K562 (cell line): Measurements from ENCODE around the gene MAD1L1. TPM values are rescaled to one million over a fixed set of nuclear protein-coding genes. Genes with fewer than 3 reads are reported as not detected.

Experiments
- ATAC-seq: fragments of 200-7000 bp; cut with Tn5 transposase; 3 replicates; pipeline ENCODE4 v1.9.1; 2020; ENCODE audit warnings: moderate library complexity
- BruUV-seq: library from RNA; stranded (reverse); fragments of 400-500 nt; replicated peaks from 2 replicates; lab custom pipeline; 2021; lab: Mats Ljungman, UMichigan
- CTCF ChIA-PET: fragments of 300-600 bp; formaldehyde crosslinking; extraction: SDS; loops from one replicate; lab custom pipeline; 2021; ENCODE audit warnings: low intra/inter-chr PET ratio; lab: Yijun Ruan, JAX
- POLR2A ChIA-PET: fragments of 300-600, 350-650 bp; sonication (Branson Sonifier 250); formaldehyde crosslinking; extraction: SDS; loops from one replicate; lab custom pipeline; 2021; ENCODE audit warnings: antibody characterized with exemption, inconsistent platforms; lab: Yijun Ruan, JAX
- DNase-seq, 4 experiments: peaks; one replicate each; pipeline versions ENCODE4 v3.0.0 to v3.0.0-alpha.2; 2011 to 2018; ENCODE audit warnings: low spot score in 3 of 4, mixed read lengths in 3 of 4; ENCODE audit errors: extremely low read depth in 1 of 4
- FAIRE-seq: peaks from 2 replicates; lab custom pipeline; 2011; peaks lifted over from hg19 to GRCh38; lab: Jason Lieb, UNC
- H2AFZ ChIP-seq: 2 replicates; pipeline ENCODE4 v1.6.0; 2011; ENCODE audit warnings: low read depth, low read length, control low read depth, inconsistent platforms
- H3K27ac ChIP-seq: fragments of 200-600 bp; 3 replicates; pipeline ENCODE4 v1.8.0; 2011; ENCODE audit warnings: low read depth, mild to moderate bottlenecking, control low read depth, inconsistent platforms, low read length, moderate library complexity, mixed read lengths; ENCODE audit errors: extremely low read depth
- H3K27me3 ChIP-seq, 2 experiments: fragments of 300-600 bp in 1 of 2; 2 replicates in 1 of 2; 3 replicates in 1 of 2; pipeline versions ENCODE4 v1.6.0 to v1.8.0; 2011; ENCODE audit warnings: inconsistent platforms in 2 of 2, low read length in 2 of 2, mild to moderate bottlenecking in 1 of 2, mixed read lengths in 1 of 2, moderate library complexity in 1 of 2; ENCODE audit not compliant: control insufficient read depth in 2 of 2, insufficient read depth in 2 of 2
- H3K36me3 ChIP-seq: fragments of 300-600 bp; 3 replicates; pipeline ENCODE4 v1.8.0; 2011; ENCODE audit warnings: mild to moderate bottlenecking, low read length, inconsistent platforms; ENCODE audit not compliant: control insufficient read depth, insufficient read depth
- H3K4me1 ChIP-seq, 2 experiments: fragments of 200-600 bp in 1 of 2; replicated peaks in 1 of 2; 2 replicates in 1 of 2; 3 replicates in 1 of 2; pipeline versions ENCODE4 v1.5.1 to v1.8.0; 2011; ENCODE audit warnings: inconsistent platforms in 2 of 2, low read length in 2 of 2, mild to moderate bottlenecking in 1 of 2, mixed read lengths in 1 of 2, moderate library complexity in 1 of 2; ENCODE audit not compliant: control insufficient read depth in 2 of 2, insufficient read depth in 2 of 2
- H3K4me2 ChIP-seq: 2 replicates; pipeline ENCODE4 v1.6.1; 2011; ENCODE audit warnings: low read length, control low read depth, inconsistent platforms, mixed read lengths; ENCODE audit not compliant: insufficient read depth
- H3K4me3 ChIP-seq: fragments of 200-600 bp; sonication (generic), shearing (Covaris generic); 2 replicates; pipeline ENCODE4 v1.5.1; 2016; ENCODE audit warnings: control low read depth, inconsistent platforms
- H3K79me2 ChIP-seq: fragments of 200-600 bp; 3 replicates; pipeline ENCODE4 v1.8.0; 2011; ENCODE audit warnings: low read length, inconsistent platforms; ENCODE audit not compliant: control insufficient read depth, insufficient read depth
- H3K9ac ChIP-seq, 2 experiments: 2 replicates each; pipeline versions ENCODE4 v1.6.0 to v1.6.1; 2011; ENCODE audit warnings: low read depth in 2 of 2, low read length in 2 of 2, control low read depth in 1 of 2, inconsistent platforms in 1 of 2, mild to moderate bottlenecking in 1 of 2, mixed read lengths in 1 of 2; ENCODE audit not compliant: insufficient read depth in 1 of 2
- H3K9me1 ChIP-seq: one replicate; pipeline ENCODE4 v1.6.0; 2011; ENCODE audit warnings: inconsistent platforms, mild to moderate bottlenecking, low read length, moderate library complexity; ENCODE audit not compliant: control insufficient read depth, insufficient read depth
- H3K9me3 ChIP-seq: replicated peaks from 2 replicates; pipeline ENCODE4 v1.5.1; 2011; ENCODE audit warnings: low read depth, low read length, inconsistent platforms; ENCODE audit not compliant: control insufficient read depth, insufficient read depth
- H4K20me1 ChIP-seq: replicated peaks from 2 replicates; pipeline ENCODE4 v1.6.1; 2011; ENCODE audit warnings: low read length, inconsistent platforms, mixed read lengths; ENCODE audit not compliant: control insufficient read depth, insufficient read depth
- CEBPB ChIP-seq: fragments of 450-650 bp; IDR thresholded peaks from 2 replicates; pipeline ENCODE4 v1.6.1; 2016; ENCODE audit warnings: missing genetic modification characterization, missing compliant biosample characterization
- SMARCA4 ChIP-seq: fragments of 450-650 bp; IDR thresholded peaks from 2 replicates; pipeline ENCODE4 v1.6.1; 2016
- ZBTB8A ChIP-seq: fragments of 450-650 bp; IDR thresholded peaks from 2 replicates; pipeline ENCODE4 v1.6.1; 2018; ENCODE audit warnings: mild to moderate bottlenecking, moderate library complexity; ENCODE audit not compliant: partially characterized antibody
- WGBS: fragments of 100-300 bp; shearing (Covaris generic); methylation state at CpG from one replicate; pipeline ENCODE4 v1.1.6; 2016; ENCODE audit warnings: low coverage, mixed read lengths; ENCODE audit not compliant: insufficient coverage; ENCODE audit errors: missing lambda C conversion rate; 5-methylcytosine and 5-hydroxymethylcytosine counted together
- in situ Hi-C: fragments of 300-500 bp; cut with MboI; formaldehyde crosslinking; loops from 4 replicates; pipeline ENCODE4 v1.15.0; 2018; ENCODE audit warnings: inconsistent platforms, mixed read lengths
- intact Hi-C: fragments of 100-400 bp; cut with micrococcal nuclease; formaldehyde crosslinking; loops from 2 replicates; pipeline ENCODE4 v1.14.2; 2022
- polyA plus RNA-seq, 8 experiments: library from polyadenylated mRNA; depleted of rRNA in 4 of 8; stranded (reverse) in 5 of 8; unstranded in 3 of 8; fragments of >200 nt; fragmentation: Nextera tagmentation in 2 of 8; fragmentation: Illumina TruSeq in 1 of 8; extraction: Ambion mirVana in 2 of 8; extraction: Trizol in 1 of 8; gene quantifications; 2 replicates each; pipeline versions ENCODE4 v1.2.1 to v1.2.3, GENCODE V29; 2011 to 2014; ENCODE audit warnings: inconsistent platforms in 1 of 8, missing spikeins in 1 of 8
- total RNA-seq, 7 experiments: library from RNA; depleted of rRNA in 6 of 7; stranded (reverse); fragments of >200 nt in 6 of 7; fragmentation: Illumina TruSeq in 2 of 7; extraction: Trizol in 2 of 7; gene quantifications; 2 replicates each; pipeline versions ENCODE4 v1.2.1 to v1.2.3, GENCODE V29; 2011 to 2021; ENCODE audit warnings: low replicate concordance in 1 of 7
- TF ChIP-seq, protein P1 (sequence below), 2 experiments: IDR thresholded peaks in 1 of 2; conservative IDR thresholded peaks in 1 of 2; 2 replicates each; pipeline ENCODE4 v1.6.1; 2016; ENCODE audit warnings: low read depth in 2 of 2, mild to moderate bottlenecking in 1 of 2, missing compliant biosample characterization in 1 of 2, missing genetic modification characterization in 1 of 2, moderate library complexity in 1 of 2
- TF ChIP-seq, protein P2 (sequence below), 2 experiments: IDR thresholded peaks; 2 replicates each; pipeline ENCODE4 v1.6.1; 2011; ENCODE audit warnings: borderline replicate concordance in 1 of 2, control low read depth in 1 of 2, low read depth in 1 of 2, low read length in 1 of 2, mild to moderate bottlenecking in 1 of 2, mixed read lengths in 1 of 2, moderate library complexity in 1 of 2; ENCODE audit not compliant: insufficient read depth in 1 of 2, insufficient read length in 1 of 2, poor library complexity in 1 of 2, severe bottlenecking in 1 of 2; ENCODE audit errors: extremely low read depth in 1 of 2

The MAD1L1 gene
- total and polyA plus RNA-seq, 9 of the 15 experiments (the other 6 are each of a cell fraction or from before 2014, with no cell fraction given): 1.7 to 89.7 (median 18.0) TPM

DNA sequence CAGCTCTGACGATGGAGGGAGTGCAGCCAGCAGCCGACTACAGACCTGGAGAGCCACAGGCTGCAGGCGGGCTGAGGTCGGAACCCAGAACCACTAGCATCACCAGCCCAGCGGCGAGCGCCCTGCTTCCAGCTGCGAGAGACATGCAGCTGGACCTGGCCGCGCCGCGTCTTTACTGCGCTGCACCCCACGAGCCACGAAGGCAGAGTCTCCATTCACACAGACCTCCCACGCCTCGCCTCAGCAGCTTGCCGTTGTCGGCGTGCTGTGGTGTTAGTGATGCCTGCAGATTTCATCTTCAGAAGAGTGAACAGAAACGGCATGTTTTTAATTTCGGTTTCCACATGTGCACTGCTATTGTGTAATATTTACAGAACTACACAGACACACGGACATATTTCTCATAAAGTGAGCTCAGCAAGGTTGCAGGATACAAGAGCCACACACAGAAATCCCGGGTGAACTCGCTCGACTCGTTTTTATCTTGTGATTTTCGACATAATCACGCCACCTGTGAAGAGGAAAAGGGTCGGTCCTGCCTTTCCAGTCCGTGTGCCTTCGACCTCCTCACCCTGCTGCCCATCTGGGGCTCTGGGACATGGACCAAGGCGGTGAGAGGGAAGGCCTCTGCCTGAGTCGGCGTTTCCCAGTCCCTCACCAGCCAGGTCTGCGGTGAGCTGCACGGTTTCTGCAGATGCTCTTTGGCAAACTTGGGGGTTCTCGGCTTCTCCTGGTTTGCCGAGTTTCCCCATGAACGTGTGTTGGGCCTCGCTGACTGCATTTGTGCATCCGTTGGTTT is 310.5 kb downstream of the MAD1L1 start:
- no peak overlapping the region for H2AFZ ChIP-seq
- H3K9me3 ChIP-seq: no peaks in the 10 kb centered on the region
- peaks cover 3% of the 10 kb centered on the region for H3K9me1 ChIP-seq
- no peak overlapping the region for H3K9ac ChIP-seq
- 91% methylated on average over 42 of the region's 42 CpGs for WGBS
- no peak overlapping the region for H3K27ac ChIP-seq
- H4K20me1 ChIP-seq: 0 out of 2 replicates have a peak, but pooled peaks cover 6% of the 10 kb centered on the region
- H3K4me2 ChIP-seq: no peak overlapping the region
- DNase-seq: no peak
- ChIA-PET CTCF (no interaction called here), POLR2A (no interaction called here)
- no peak for ATAC-seq
- 0 out of 3 replicates have a peak, but pooled peaks cover 6% of the 10 kb centered on the region for H3K36me3 ChIP-seq
- H3K4me1 ChIP-seq: peaks cover 15 to 37% of the 10 kb centered on the region in 2 experiments; a peak in 4 of 5 replicates
- TF ChIP-seq ZBTB8A: no peak
- no peak for TF ChIP-seq SMARCA4
- TF ChIP-seq CEBPB (tag): peak; percentile 42; the same call in 1 of the 2 replicates
- TF ChIP-seq, protein P1, sequence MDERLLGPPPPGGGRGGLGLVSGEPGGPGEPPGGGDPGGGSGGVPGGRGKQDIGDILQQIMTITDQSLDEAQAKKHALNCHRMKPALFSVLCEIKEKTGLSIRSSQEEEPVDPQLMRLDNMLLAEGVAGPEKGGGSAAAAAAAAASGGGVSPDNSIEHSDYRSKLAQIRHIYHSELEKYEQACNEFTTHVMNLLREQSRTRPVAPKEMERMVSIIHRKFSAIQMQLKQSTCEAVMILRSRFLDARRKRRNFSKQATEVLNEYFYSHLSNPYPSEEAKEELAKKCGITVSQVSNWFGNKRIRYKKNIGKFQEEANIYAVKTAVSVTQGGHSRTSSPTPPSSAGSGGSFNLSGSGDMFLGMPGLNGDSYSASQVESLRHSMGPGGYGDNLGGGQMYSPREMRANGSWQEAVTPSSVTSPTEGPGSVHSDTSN (CRISPR knock-in tag; IDR thresholded peaks at IDR 0.05; ENCODE audit: low read depth): no peak
- TF ChIP-seq, protein P1 (tag; conservative IDR thresholded peaks at IDR 0.05; ENCODE audit: low read depth): no peak
- TF ChIP-seq, protein P2, sequence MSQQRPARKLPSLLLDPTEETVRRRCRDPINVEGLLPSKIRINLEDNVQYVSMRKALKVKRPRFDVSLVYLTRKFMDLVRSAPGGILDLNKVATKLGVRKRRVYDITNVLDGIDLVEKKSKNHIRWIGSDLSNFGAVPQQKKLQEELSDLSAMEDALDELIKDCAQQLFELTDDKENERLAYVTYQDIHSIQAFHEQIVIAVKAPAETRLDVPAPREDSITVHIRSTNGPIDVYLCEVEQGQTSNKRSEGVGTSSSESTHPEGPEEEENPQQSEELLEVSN (IDR thresholded peaks at IDR 0.05; ENCODE audit: borderline replicate concordance in 1 of 2, extremely low read depth in 1 of 2, insufficient read depth in 1 of 2, insufficient read length in 1 of 2, low read depth in 1 of 2, low read length in 1 of 2, poor library complexity in 1 of 2, severe bottlenecking in 1 of 2): no peak
- in situ Hi-C loops (no loop called here), intact Hi-C loops (no loop called here)
- H3K4me3 ChIP-seq: no peak overlapping the region
- FAIRE-seq: no peak
- H3K27me3 ChIP-seq: no peaks in the 10 kb centered on the region
- no peaks in the 10 kb centered on the region for H3K79me2 ChIP-seq
- BruUV-seq: no TSS peak
